ENCODE results near the gene RRP1B. TPM values are rescaled to one million over a fixed set of nuclear protein-coding genes. Genes with fewer than 3 reads are reported as not detected.

Gene RRP1B
- total and polyA plus RNA-seq, 4 donors: 7.3 to 12.6 (median 8.4) TPM

DNA sequence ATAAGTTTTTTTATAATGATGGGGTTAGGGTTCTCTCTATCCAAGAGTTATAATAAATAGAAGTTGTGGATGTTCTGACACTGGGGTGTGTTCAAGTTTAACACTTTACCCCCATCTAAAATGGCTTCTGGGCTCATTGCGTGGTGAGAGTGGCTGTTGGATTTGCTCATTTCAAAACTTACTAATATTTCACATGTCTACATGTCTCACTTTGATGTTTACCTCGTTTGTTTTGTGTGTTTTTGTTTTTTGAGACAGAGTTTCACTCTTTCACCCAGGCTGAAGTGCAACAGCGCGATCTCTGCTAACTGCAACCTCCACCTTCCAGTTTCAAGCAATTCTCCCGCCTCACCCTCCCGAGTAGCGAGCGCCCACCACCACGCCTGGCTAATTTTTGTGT is 3.7 kb downstream of the RRP1B start:
- Histone ChIP-seq H3K27ac (ENCODE audit: low read depth in 1 of 2, low read length in 2 of 2) (no peak overlapping the region), H3K36me3 (ENCODE audit: control insufficient read depth in 4 of 4, insufficient read depth in 3 of 4, low read depth in 1 of 4, low read length in 3 of 4) (peaks cover 0 to 10% (median 2%) of the 10 kb centered on the region in 4 donors), H3K4me1 (ENCODE audit: control insufficient read depth in 4 of 4, insufficient read depth in 4 of 4, low read length in 3 of 4) (peaks cover 9 to 20% (median 12%) of the 10 kb centered on the region in 4 donors), H3K4me3 (ENCODE audit: low read depth in 1 of 3, low read length in 3 of 3) (no peak overlapping the region), H3K9ac (ENCODE audit: low read depth in 1 of 2, low read length in 2 of 2) (no peak overlapping the region), H3K27me3 (ENCODE audit: control insufficient read depth in 4 of 4, insufficient read depth in 4 of 4, low read length in 3 of 4) (no peaks in the 10 kb centered on the region), H3K9me3 (ENCODE audit: control insufficient read depth in 4 of 4, low read length in 3 of 4) (no peaks in the 10 kb centered on the region)
- TF ChIP-seq, protein P1, sequence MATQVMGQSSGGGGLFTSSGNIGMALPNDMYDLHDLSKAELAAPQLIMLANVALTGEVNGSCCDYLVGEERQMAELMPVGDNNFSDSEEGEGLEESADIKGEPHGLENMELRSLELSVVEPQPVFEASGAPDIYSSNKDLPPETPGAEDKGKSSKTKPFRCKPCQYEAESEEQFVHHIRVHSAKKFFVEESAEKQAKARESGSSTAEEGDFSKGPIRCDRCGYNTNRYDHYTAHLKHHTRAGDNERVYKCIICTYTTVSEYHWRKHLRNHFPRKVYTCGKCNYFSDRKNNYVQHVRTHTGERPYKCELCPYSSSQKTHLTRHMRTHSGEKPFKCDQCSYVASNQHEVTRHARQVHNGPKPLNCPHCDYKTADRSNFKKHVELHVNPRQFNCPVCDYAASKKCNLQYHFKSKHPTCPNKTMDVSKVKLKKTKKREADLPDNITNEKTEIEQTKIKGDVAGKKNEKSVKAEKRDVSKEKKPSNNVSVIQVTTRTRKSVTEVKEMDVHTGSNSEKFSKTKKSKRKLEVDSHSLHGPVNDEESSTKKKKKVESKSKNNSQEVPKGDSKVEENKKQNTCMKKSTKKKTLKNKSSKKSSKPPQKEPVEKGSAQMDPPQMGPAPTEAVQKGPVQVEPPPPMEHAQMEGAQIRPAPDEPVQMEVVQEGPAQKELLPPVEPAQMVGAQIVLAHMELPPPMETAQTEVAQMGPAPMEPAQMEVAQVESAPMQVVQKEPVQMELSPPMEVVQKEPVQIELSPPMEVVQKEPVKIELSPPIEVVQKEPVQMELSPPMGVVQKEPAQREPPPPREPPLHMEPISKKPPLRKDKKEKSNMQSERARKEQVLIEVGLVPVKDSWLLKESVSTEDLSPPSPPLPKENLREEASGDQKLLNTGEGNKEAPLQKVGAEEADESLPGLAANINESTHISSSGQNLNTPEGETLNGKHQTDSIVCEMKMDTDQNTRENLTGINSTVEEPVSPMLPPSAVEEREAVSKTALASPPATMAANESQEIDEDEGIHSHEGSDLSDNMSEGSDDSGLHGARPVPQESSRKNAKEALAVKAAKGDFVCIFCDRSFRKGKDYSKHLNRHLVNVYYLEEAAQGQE (IDR thresholded peaks at IDR 0.05): no peak
- TF ChIP-seq YY1 (IDR thresholded peaks at IDR 0.05): no peak
- TF ChIP-seq GABPA (IDR thresholded peaks at IDR 0.05 in 1 of 2, conservative IDR thresholded peaks at IDR 0.05 in 1 of 2): no peak
- TF ChIP-seq RXRA (IDR thresholded peaks at IDR 0.05): no peak
- TF ChIP-seq FOXA1 (IDR thresholded peaks at IDR 0.05): no peak
- no peak for TF ChIP-seq EGR1 (IDR thresholded peaks at IDR 0.05; ENCODE audit: low read depth in 2 of 2)
- TF ChIP-seq TAF1 (conservative IDR thresholded peaks at IDR 0.05): no peak
- TF ChIP-seq, protein P2, sequence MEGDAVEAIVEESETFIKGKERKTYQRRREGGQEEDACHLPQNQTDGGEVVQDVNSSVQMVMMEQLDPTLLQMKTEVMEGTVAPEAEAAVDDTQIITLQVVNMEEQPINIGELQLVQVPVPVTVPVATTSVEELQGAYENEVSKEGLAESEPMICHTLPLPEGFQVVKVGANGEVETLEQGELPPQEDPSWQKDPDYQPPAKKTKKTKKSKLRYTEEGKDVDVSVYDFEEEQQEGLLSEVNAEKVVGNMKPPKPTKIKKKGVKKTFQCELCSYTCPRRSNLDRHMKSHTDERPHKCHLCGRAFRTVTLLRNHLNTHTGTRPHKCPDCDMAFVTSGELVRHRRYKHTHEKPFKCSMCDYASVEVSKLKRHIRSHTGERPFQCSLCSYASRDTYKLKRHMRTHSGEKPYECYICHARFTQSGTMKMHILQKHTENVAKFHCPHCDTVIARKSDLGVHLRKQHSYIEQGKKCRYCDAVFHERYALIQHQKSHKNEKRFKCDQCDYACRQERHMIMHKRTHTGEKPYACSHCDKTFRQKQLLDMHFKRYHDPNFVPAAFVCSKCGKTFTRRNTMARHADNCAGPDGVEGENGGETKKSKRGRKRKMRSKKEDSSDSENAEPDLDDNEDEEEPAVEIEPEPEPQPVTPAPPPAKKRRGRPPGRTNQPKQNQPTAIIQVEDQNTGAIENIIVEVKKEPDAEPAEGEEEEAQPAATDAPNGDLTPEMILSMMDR (IDR thresholded peaks at IDR 0.05; ENCODE audit: low read depth, low read length, missing input control): no peak
- TF ChIP-seq, protein P3, sequence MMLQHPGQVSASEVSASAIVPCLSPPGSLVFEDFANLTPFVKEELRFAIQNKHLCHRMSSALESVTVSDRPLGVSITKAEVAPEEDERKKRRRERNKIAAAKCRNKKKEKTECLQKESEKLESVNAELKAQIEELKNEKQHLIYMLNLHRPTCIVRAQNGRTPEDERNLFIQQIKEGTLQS (IDR thresholded peaks at IDR 0.05): no peak
- DNase-seq (ENCODE audit: low spot score): no peak
- WGBS: 86% methylated on average over 9 of the region's 9 CpGs

DNA sequence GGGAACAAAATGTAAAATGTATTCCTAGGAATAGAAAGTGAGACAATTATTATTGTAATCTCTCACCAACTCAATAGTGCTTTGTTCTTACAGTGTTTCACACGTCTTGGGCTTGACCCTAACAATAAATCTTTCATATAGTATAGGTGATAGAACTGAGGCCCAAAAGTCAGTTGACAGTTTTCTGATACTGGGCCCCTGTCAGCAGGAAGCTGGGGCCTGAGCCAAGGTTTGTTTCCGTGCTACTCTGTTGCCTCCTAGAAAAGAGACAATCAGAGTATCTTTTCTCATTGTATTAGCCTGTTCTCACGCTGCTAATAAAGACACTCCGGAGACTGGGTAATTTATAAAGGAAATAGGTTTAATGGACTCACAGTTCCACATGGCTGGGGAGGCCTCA is 5.0 kb downstream of the RRP1B start:
- no peak for DNase-seq (ENCODE audit: low spot score)
- no peaks in the 10 kb centered on the region for H3K9me3 ChIP-seq (ENCODE audit: control insufficient read depth in 4 of 4, low read length in 3 of 4)
- 72% methylated on average over 4 of the region's 4 CpGs for WGBS
- no peak overlapping the region for H3K27ac ChIP-seq (ENCODE audit: low read depth in 1 of 2, low read length in 2 of 2)
- TF ChIP-seq, protein P2 (IDR thresholded peaks at IDR 0.05; ENCODE audit: low read depth, low read length, missing input control): no peak
- TF ChIP-seq, protein P3 (IDR thresholded peaks at IDR 0.05): no peak
- TF ChIP-seq FOXA1 (IDR thresholded peaks at IDR 0.05) (no peak), RAD21 (IDR thresholded peaks at IDR 0.05) (no peak), NR2F2 (IDR thresholded peaks at IDR 0.05) (peak; percentile 10), YY1 (IDR thresholded peaks at IDR 0.05) (no peak), HNF4A (conservative IDR thresholded peaks at IDR 0.05) (no peak), SP1 (IDR thresholded peaks at IDR 0.05) (no peak)
- H3K27me3 ChIP-seq (ENCODE audit: control insufficient read depth in 4 of 4, insufficient read depth in 4 of 4, low read length in 3 of 4): no peaks in the 10 kb centered on the region
- peaks cover 5 to 15% (median 12%) of the 10 kb centered on the region in 4 donors for H3K4me1 ChIP-seq (ENCODE audit: control insufficient read depth in 4 of 4, insufficient read depth in 4 of 4, low read length in 3 of 4)
- peaks cover 0 to 10% (median 2%) of the 10 kb centered on the region in 4 donors for H3K36me3 ChIP-seq (ENCODE audit: control insufficient read depth in 4 of 4, insufficient read depth in 3 of 4, low read depth in 1 of 4, low read length in 3 of 4)
- H3K4me3 ChIP-seq (ENCODE audit: low read depth in 1 of 3, low read length in 3 of 3): no peak overlapping the region
- no peak overlapping the region for H3K9ac ChIP-seq (ENCODE audit: low read depth in 1 of 2, low read length in 2 of 2)

Data from liver (tissue), 9 donors.